LNCAP (cell line): ENCODE data around the gene TMEM63C.

Source experiments
- TF ChIP-seq, protein P1 (sequence below): fragments of 450-650 bp; IDR thresholded peaks from 2 replicates; pipeline ENCODE4 v1.5.1; 2017; ENCODE audit warnings: mild to moderate bottlenecking

The TMEM63C gene

DNA sequence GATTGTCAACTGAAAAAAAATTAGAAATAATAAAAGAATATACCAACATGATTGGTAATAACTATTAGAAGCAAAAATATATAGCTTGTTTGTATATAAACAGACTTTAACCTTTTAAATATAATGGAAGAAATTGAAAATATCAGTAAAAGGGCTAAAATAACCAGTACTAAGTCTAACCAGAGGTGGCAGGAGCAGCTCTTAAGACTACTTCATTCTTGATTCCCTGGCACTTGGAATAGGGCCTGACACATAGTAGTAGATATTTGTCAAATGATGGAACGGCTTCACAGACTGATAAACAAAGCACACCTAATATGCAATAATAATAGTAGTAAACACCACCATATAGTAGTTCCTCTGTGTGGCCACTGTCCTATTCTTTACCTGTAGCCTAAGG, 9.4 kb downstream of the TMEM63C start:
- TF ChIP-seq, protein P1, sequence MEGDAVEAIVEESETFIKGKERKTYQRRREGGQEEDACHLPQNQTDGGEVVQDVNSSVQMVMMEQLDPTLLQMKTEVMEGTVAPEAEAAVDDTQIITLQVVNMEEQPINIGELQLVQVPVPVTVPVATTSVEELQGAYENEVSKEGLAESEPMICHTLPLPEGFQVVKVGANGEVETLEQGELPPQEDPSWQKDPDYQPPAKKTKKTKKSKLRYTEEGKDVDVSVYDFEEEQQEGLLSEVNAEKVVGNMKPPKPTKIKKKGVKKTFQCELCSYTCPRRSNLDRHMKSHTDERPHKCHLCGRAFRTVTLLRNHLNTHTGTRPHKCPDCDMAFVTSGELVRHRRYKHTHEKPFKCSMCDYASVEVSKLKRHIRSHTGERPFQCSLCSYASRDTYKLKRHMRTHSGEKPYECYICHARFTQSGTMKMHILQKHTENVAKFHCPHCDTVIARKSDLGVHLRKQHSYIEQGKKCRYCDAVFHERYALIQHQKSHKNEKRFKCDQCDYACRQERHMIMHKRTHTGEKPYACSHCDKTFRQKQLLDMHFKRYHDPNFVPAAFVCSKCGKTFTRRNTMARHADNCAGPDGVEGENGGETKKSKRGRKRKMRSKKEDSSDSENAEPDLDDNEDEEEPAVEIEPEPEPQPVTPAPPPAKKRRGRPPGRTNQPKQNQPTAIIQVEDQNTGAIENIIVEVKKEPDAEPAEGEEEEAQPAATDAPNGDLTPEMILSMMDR: no peak

DNA sequence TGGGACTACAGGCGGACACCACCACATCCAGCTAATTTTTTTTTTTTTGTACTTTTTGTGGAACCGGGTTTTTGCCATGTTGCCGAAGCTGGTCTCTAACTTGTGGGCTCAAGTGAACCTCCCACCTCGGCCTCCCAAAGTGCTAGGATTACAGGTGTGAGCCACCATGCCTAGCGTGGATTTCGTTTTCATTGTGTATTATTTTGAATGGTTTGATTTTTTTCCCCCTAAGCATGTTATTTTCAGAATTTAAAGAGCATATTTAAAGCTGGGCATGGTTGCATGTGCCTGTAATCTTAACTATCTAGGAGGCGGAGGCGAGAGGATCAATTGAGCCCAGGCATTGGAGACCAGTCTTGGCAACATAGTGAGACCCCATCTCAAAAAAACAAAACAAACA, 13.1 kb downstream of the TMEM63C start:
- TF ChIP-seq, protein P1: no peak

DNA sequence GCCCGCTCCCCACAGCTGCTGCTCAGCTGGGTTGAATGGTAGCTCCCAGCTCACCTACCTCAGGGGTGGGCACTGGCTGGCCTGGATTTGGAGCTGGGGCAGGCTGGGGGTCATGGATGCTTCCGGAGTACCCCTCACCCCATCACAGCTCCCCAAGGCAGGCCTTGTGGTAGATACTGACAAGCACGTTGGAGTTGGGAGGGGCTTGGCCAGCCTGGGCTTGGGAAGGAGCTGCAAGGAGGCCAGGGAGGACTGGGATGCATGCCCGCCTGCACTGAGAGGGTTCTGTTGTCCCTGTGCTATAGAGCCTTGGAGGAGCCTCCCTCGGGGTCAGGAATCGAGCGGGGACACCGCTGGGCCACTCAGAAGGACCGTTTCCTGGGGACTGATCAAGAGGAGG, 14.2 kb downstream of the TMEM63C start:
- TF ChIP-seq, protein P1: no peak

DNA sequence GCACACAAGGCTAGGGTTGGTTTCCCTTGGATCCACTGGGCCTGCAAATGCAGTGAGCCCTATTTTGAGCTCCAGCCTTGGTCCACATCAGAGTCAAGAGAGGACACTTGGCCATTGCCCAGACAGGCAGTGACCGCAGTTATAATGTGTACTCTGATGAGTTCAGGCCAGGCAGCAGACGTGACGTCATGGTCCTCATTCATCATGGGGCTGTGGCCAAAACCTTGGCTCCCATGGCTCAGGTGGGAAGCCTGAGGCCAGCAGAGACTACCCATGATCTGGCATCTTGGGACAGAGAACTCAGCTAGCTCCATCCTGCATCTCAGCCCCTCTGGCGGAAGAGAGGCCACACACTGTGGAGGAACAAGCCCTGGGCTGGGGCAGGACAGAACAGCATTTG, 16.4 kb downstream of the TMEM63C start:
- TF ChIP-seq, protein P1: no peak

DNA sequence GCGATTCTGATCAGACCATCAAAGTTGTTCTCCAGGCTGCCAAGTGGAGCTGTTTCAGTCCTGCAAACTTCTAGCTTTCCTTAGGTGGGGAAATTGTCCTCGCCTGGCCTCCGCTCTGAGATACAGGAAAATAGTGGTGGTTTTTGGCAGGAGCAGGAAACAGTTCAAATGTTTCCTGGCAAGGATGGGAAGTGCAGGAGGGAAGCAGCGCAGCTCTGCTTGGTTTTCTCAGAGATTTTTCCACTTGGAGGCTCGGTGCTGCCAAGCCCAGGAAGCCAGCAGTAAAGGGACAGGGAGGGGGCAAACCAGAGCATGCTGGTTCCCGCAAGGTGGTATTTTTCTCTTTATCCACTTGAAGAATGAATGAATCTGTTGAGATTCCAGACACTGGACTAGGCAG, 17.0 kb downstream of the TMEM63C start:
- TF ChIP-seq, protein P1: no peak

DNA sequence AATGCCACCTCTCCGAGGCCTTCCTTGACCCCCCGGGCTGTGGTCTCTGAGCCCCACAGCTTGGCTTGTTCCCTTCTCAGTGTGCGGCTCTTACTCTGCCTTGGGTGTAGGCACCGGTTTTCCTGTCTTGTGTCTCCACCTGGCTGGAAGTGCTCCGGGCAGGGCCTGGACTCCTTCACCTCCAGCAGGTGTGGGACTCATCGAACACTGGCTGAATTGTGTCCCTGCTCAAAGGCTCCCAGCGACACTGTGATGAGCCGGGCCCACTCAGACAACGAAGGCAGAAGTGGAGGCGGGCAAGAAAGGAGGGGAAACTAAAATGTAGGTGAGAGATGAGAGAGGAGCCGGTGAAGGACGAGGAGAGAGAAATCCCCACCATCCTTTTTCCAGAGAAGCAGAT, 18.0 kb downstream of the TMEM63C start:
- TF ChIP-seq, protein P1: no peak

DNA sequence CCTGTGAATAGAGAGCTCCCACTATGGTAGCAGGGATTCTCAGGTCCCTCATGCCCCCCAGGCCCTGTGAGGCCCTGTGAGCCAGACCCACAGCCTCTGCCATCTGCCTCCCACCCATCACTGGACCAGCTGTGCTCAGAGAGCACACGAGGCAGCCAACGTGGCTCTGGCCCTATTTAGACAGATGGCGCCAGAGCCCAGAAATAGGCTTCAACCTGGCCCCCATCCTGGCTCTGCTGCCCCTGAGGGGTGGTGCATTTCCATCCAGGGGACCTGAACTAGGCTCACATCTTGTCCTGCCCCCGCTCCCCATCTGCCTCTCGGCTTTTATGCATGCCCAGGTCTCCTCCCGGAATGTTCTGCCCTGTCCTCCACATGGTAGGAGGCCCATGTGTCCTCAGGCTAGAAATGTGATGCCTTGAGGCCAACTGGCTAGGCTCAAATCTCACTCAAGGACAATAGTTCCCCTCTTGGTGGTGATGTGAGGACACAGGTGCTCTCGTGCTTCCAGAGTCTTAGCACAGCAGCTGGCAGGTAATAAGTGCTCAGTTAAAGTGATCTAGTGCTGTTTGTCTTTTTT, 18.9 kb downstream of the TMEM63C start:
- TF ChIP-seq, protein P1: no peak

DNA sequence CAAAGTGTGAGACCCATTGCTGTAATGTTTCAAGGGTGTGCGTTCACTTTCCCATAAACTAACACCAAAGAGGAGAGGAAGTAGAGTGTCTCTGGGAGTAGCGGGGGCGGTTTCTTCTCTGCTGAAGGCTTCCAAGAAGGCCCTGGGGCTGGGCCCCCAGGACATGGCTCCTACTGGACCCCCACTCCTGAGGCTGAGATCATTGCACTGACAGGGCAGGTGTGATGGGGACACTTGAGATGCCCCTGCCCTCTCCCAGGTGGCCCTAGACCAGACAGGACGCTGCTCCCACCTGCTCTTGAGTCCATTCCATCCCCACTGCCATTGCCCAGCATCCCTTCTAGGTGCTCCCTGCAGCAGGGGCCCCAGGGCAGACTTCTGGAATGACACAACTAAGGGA, 20.1 kb downstream of the TMEM63C start:
- TF ChIP-seq, protein P1: no peak
